HepG2 (cell line): ENCODE results near the gene IRX2. TPM values are rescaled to one million over a fixed set of nuclear protein-coding genes. Genes with fewer than 3 reads are reported as not detected.

Experiments
- ATAC-seq: fragments of 200-7000 bp; cut with Tn5 transposase; 3 replicates; pipeline ENCODE4 v1.9.1; 2020; ENCODE audit warnings: mild to moderate bottlenecking, moderate library complexity
- BruUV-seq: library from RNA; stranded (reverse); fragments of 400-500 nt; replicated peaks from 2 replicates; lab custom pipeline; 2021; lab: Mats Ljungman, UMichigan
- CTCF ChIA-PET: fragments of 300-600 bp; formaldehyde crosslinking; extraction: SDS; loops from one replicate; lab custom pipeline; 2021; ENCODE audit warnings: low total read pairs, inconsistent platforms, low intra/inter-chr PET ratio; lab: Yijun Ruan, JAX
- POLR2A ChIA-PET: fragments of 350-600 bp; sonication (Branson Sonifier 250); formaldehyde crosslinking; loops from one replicate; lab custom pipeline; 2020; ENCODE audit warnings: antibody characterized with exemption, inconsistent platforms; lab: Yijun Ruan, JAX
- DNase-seq: peaks from one replicate; pipeline ENCODE4 v3.0.0-alpha.2; 2015; ENCODE audit warnings: low spot score
- FAIRE-seq: peaks from 3 replicates; lab custom pipeline; 2011; peaks lifted over from hg19 to GRCh38; lab: Jason Lieb, UNC
- H2AFZ ChIP-seq: one replicate; pipeline ENCODE4 v1.6.1; 2011; ENCODE audit warnings: low read length, inconsistent platforms
- H3K27ac ChIP-seq: fragments of 300-600 bp; 3 replicates; pipeline ENCODE4 v1.8.0; 2011; ENCODE audit warnings: mixed run types, mild to moderate bottlenecking, mixed read lengths, low read length, inconsistent platforms; ENCODE audit not compliant: insufficient read depth; ENCODE audit errors: extremely low read length
- H3K27me3 ChIP-seq, 2 experiments: fragments of 200-600 bp in 1 of 2; 2 replicates in 1 of 2; 3 replicates in 1 of 2; pipeline versions ENCODE4 v1.6.0 to v1.8.0; 2011; ENCODE audit warnings: low read length in 2 of 2, mild to moderate bottlenecking in 2 of 2, moderate library complexity in 2 of 2, inconsistent platforms in 1 of 2; ENCODE audit not compliant: insufficient read depth in 2 of 2, control insufficient read depth in 1 of 2
- H3K36me3 ChIP-seq, 2 experiments: fragments of 200-600 bp in 1 of 2; replicated peaks in 1 of 2; 2 replicates in 1 of 2; 3 replicates in 1 of 2; pipeline versions ENCODE4 v1.5.1 to v1.8.0; 2011; ENCODE audit warnings: low read length in 2 of 2, inconsistent platforms in 1 of 2; ENCODE audit not compliant: insufficient read depth in 2 of 2, control insufficient read depth in 1 of 2
- H3K4me1 ChIP-seq: 2 replicates; pipeline ENCODE4 v1.5.1; 2012; ENCODE audit warnings: low read length, inconsistent platforms; ENCODE audit not compliant: insufficient read depth
- H3K4me2 ChIP-seq: 2 replicates; pipeline ENCODE4 v1.6.0; 2011; ENCODE audit warnings: low read depth, low read length, inconsistent platforms
- H3K4me3 ChIP-seq, 3 experiments: fragments of 200-600 bp in 1 of 3; sonication (generic), shearing (Covaris generic) in 1 of 3; replicated peaks in 1 of 3; 2 replicates each; pipeline ENCODE4 v1.5.1; 2011 to 2016; ENCODE audit warnings: low read length in 3 of 3, inconsistent platforms in 2 of 3, low read depth in 2 of 3, mild to moderate bottlenecking in 2 of 3, control low read depth in 1 of 3, mixed read lengths in 1 of 3; ENCODE audit not compliant: insufficient read depth in 1 of 3
- H3K79me2 ChIP-seq: one replicate; pipeline ENCODE4 v1.6.1; 2011; ENCODE audit warnings: low read length, inconsistent platforms; ENCODE audit not compliant: insufficient read depth
- H3K9ac ChIP-seq: 2 replicates; pipeline ENCODE4 v1.6.0; 2011; ENCODE audit warnings: mild to moderate bottlenecking, low read depth, low read length, inconsistent platforms; ENCODE audit not compliant: insufficient read depth
- H3K9me3 ChIP-seq: 2 replicates; pipeline ENCODE4 v1.5.1; 2012; ENCODE audit warnings: mild to moderate bottlenecking, low read length
- H4K20me1 ChIP-seq: 2 replicates; pipeline ENCODE4 v1.6.0; 2011; ENCODE audit warnings: inconsistent platforms, mild to moderate bottlenecking, low read length, moderate library complexity; ENCODE audit not compliant: insufficient read depth
- ELF4 ChIP-seq: sonication (generic); formaldehyde crosslinking; IDR thresholded peaks from 2 replicates; pipeline ENCODE4 v1.5.0; 2020; ENCODE audit warnings: missing genetic modification reagents, mild to moderate bottlenecking, moderate library complexity, borderline replicate concordance
- HOXD1 ChIP-seq: sonication (generic); formaldehyde crosslinking; IDR thresholded peaks from 2 replicates; pipeline ENCODE4 v1.5.0; 2020; ENCODE audit warnings: missing genetic modification reagents
- KLF13 ChIP-seq: sonication (generic); formaldehyde crosslinking; IDR thresholded peaks from 2 replicates; pipeline ENCODE4 v1.4.0; 2020; ENCODE audit warnings: mild to moderate bottlenecking, missing genetic modification reagents
- ZNF124 ChIP-seq: sonication (generic); formaldehyde crosslinking; IDR thresholded peaks from 2 replicates; pipeline ENCODE4 v1.4.0; 2020; ENCODE audit warnings: missing genetic modification reagents
- ZNF350 ChIP-seq: sonication (generic); formaldehyde crosslinking; IDR thresholded peaks from 2 replicates; pipeline ENCODE4 v1.4.0; 2020; ENCODE audit warnings: mild to moderate bottlenecking, low read depth, missing genetic modification reagents, borderline replicate concordance
- WGBS: methylation state at CpG from one replicate; pipeline ENCODE4 v1.1.6; 2017; ENCODE audit warnings: low lambda C conversion rate; 5-methylcytosine and 5-hydroxymethylcytosine counted together
- in situ Hi-C: cut with HindIII; loops from 2 replicates; pipeline ENCODE4 v1.10.0; 2017; ENCODE audit warnings: low pct_unique_long_range_greater_than_20kb; ENCODE audit not compliant: extremely low pct_ligation_motif_present
- intact Hi-C: fragments of 100-400 bp; cut with micrococcal nuclease; formaldehyde crosslinking; loops from one replicate; pipeline ENCODE4 v1.10.0; 2022; ENCODE audit not compliant: unreplicated experiment
- polyA plus RNA-seq, 8 experiments: library from polyadenylated mRNA; depleted of rRNA in 3 of 8; stranded (reverse) in 7 of 8; unstranded in 1 of 8; fragments of >200 nt; fragmentation: Illumina TruSeq in 4 of 8; extraction: Trizol in 4 of 8; gene quantifications; 2 replicates each; pipeline versions ENCODE4 v1.2.1 to v1.2.3, GENCODE V29; 2011 to 2016; ENCODE audit warnings: low read depth in 4 of 8, missing spikeins in 1 of 8, mixed read lengths in 1 of 8; ENCODE audit not compliant: insufficient read depth in 1 of 8
- total RNA-seq, 5 experiments: library from RNA; depleted of rRNA; stranded (reverse); fragments of >200 nt; fragmentation: Illumina TruSeq; extraction: Trizol; gene quantifications; 2 replicates each; pipeline ENCODE4 v1.2.3, GENCODE V29; 2016; ENCODE audit warnings: low read depth in 1 of 5
- TF ChIP-seq, protein P1 (sequence below): sonication (generic); formaldehyde crosslinking; IDR thresholded peaks from 2 replicates; pipeline ENCODE4 v1.5.0; 2020; ENCODE audit warnings: missing genetic modification reagents

IRX2 gene
- total and polyA plus RNA-seq, 2 of the 13 experiments (the other 11 are each of a cell fraction or from before 2014, with no cell fraction given), result not detected

DNA sequence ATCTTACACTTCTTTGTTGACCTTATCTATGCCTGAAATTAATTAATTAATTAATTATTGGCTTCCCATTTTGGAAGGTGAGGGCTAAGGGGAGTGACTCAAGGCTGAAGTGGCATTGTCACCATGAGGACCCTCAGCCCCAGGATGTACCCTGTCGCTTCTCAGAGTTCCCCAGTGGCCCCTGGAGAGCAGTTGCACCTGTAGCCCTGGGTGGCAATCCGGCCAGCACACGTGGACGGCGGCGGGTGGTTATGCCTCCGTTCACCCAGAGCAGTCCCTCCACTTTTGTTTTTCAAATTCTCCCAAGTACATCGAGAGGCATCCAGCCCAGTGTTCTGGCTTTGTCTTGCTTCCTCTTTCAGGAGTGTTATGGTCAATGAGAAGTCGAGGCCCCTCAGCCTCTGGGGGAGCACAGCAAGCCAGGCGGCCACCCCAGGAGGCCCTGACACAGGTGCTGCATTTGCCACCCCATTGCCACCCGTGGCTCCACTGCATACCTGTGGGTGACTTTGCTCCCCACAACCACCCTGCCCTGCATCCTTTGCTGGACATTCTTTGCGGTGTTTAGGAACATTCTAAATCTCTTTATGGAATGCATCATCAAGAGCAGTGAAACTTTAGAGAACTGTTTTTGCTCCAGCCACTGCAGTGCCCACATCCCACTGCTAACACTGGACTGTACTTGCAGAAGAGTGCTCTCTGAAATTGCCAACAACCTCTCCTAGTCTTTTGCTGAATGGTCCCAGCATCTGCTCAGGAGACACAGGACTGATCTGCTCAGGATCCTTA is 11.5 kb upstream of the IRX2 start:
- WGBS, result 5% methylated on average over 10 of the region's 12 CpGs
- Histone ChIP-seq H3K9ac (no peak overlapping the region), H3K9me3 (no peaks in the 10 kb centered on the region), H3K4me3 (no peak overlapping the region), H3K27ac (no peak overlapping the region), H3K4me1 (no peaks in the 10 kb centered on the region), H3K4me2 (no peak overlapping the region), H4K20me1 (no peaks in the 10 kb centered on the region), H3K36me3 (no peaks in the 10 kb centered on the region), H3K79me2 (no peaks in the 10 kb centered on the region), H2AFZ (no peak overlapping the region), H3K27me3 (peaks cover 1 to 12% of the 10 kb centered on the region in 2 experiments; a peak in 4 of 5 replicates)
- no peak for DNase-seq
- no peak for ATAC-seq
- intact Hi-C loops, result no loop called here
- no peak for TF ChIP-seq ZNF124 (CRISPR knock-in tag)
- no peak for TF ChIP-seq KLF13 (CRISPR knock-in tag)
- no peak for TF ChIP-seq ELF4 (CRISPR knock-in tag)
- TF ChIP-seq, protein P1, sequence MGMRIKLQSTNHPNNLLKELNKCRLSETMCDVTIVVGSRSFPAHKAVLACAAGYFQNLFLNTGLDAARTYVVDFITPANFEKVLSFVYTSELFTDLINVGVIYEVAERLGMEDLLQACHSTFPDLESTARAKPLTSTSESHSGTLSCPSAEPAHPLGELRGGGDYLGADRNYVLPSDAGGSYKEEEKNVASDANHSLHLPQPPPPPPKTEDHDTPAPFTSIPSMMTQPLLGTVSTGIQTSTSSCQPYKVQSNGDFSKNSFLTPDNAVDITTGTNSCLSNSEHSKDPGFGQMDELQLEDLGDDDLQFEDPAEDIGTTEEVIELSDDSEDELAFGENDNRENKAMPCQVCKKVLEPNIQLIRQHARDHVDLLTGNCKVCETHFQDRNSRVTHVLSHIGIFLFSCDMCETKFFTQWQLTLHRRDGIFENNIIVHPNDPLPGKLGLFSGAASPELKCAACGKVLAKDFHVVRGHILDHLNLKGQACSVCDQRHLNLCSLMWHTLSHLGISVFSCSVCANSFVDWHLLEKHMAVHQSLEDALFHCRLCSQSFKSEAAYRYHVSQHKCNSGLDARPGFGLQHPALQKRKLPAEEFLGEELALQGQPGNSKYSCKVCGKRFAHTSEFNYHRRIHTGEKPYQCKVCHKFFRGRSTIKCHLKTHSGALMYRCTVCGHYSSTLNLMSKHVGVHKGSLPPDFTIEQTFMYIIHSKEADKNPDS (CRISPR knock-in tag), result no peak
- BruUV-seq, result no TSS peak
- in situ Hi-C loops, result no loop called here
- FAIRE-seq, result no peak
- ChIA-PET CTCF (no interaction called here), POLR2A (no interaction called here)

DNA sequence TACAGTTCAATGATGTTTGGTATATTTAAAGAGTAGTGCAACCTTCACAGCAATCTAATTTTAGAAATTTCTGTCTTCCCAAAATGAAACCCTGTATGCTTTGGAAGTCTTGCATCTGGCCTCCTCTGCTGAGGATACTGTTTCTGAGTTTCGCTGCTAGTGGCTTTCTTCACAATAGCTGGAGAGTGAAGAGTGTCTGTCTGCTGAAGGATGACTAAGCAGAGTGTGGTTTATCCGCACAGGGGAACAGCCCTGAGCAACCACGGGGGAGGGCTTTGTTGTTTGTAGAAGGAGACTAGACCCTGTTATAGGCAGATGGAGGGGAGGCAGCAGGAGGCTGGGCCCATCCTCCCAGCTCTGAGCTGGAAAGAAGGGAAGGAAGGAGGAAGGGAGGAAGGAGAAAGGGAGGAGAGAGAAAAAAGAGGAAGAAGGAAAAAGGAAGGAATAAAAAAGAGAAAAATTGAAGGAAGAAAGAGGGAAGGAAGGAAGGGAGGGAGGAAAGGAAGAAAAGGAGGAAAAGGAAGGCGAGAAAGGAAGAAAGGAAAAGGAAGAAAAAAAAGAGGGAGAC is 10.5 kb upstream of the IRX2 start:
- H3K27me3 ChIP-seq, result peaks cover 1 to 20% of the 10 kb centered on the region in 2 experiments; a peak in 4 of 5 replicates
- POLR2A ChIA-PET, result no interaction called here
- H3K4me1 ChIP-seq, result no peaks in the 10 kb centered on the region
- DNase-seq (no peak), FAIRE-seq (no peak), ATAC-seq (no peak)
- no peak overlapping the region for H2AFZ ChIP-seq
- BruUV-seq, result no TSS peak
- no peaks in the 10 kb centered on the region for H3K36me3 ChIP-seq
- in situ Hi-C loops, result no loop called here
- H3K4me2 ChIP-seq, result no peak overlapping the region
- H4K20me1 ChIP-seq, result no peaks in the 10 kb centered on the region
- no peaks in the 10 kb centered on the region for H3K9me3 ChIP-seq
- no peak for TF ChIP-seq HOXD1
- TF ChIP-seq ZNF350 (CRISPR knock-in tag), result no peak
- intact Hi-C loops, result no loop called here
- no peak overlapping the region for H3K27ac ChIP-seq
- H3K4me3 ChIP-seq, result no peak overlapping the region
- CTCF ChIA-PET, result no interaction called here
- no peak overlapping the region for H3K9ac ChIP-seq
- no peaks in the 10 kb centered on the region for H3K79me2 ChIP-seq
- WGBS, result 5% methylated on average over 4 of the region's 4 CpGs
